ENCODE results near the gene TANK. TPM values are rescaled to one million over a fixed set of nuclear protein-coding genes. Genes with fewer than 3 reads are reported as not detected.

The TANK gene
- total RNA-seq, 1 experiment from 2014 or later: 35.9 TPM

DNA sequence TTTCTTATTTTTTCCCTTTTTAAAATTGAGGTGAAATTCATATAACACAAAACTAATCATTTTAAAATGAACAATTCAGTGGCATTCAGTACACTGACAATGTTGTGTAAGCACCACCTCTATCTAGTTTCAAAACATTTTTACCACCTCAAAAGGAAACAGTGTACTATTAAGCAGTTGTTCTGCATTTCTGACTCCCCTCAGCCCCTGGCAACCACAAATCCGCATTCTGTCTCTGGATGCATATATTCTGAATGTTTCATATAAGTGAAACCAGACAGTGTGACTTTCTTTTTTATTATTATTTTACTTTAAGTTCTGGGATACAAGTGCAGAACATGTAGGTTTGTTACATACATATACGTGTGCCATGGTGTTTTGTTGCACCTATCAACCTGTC is 19.2 kb upstream of the TANK start:
- DNase-seq (ENCODE audit: low spot score): no peak
- intact Hi-C loops (cut with micrococcal nuclease; ENCODE audit: unreplicated experiment): no loop called here
- H3K27me3 ChIP-seq (replicated peaks; ENCODE audit: insufficient read depth, low read depth, low read length, poor library complexity): no peaks in the 10 kb centered on the region
- H3K27ac ChIP-seq (ENCODE audit: low read depth, low read length, poor library complexity, severe bottlenecking): no peak overlapping the region
- no TSS peak for BruUV-seq (replicated peaks)
- no peak overlapping the region for H3K4me3 ChIP-seq (ENCODE audit: low read depth, low read length, poor library complexity, severe bottlenecking)
- ChIA-PET POLR2A (ENCODE audit: low non-redundant PET) (no interaction called here), CTCF (no interaction called here)
- H3K36me3 ChIP-seq (ENCODE audit: insufficient read depth, low read length, poor library complexity, severe bottlenecking): no peaks in the 10 kb centered on the region
- no peaks in the 10 kb centered on the region for H3K4me1 ChIP-seq (ENCODE audit: insufficient read depth, low read length, poor library complexity, severe bottlenecking)
- H3K9me3 ChIP-seq (ENCODE audit: low read depth, low read length, poor library complexity, severe bottlenecking): no peaks in the 10 kb centered on the region
- TF ChIP-seq, protein P1, sequence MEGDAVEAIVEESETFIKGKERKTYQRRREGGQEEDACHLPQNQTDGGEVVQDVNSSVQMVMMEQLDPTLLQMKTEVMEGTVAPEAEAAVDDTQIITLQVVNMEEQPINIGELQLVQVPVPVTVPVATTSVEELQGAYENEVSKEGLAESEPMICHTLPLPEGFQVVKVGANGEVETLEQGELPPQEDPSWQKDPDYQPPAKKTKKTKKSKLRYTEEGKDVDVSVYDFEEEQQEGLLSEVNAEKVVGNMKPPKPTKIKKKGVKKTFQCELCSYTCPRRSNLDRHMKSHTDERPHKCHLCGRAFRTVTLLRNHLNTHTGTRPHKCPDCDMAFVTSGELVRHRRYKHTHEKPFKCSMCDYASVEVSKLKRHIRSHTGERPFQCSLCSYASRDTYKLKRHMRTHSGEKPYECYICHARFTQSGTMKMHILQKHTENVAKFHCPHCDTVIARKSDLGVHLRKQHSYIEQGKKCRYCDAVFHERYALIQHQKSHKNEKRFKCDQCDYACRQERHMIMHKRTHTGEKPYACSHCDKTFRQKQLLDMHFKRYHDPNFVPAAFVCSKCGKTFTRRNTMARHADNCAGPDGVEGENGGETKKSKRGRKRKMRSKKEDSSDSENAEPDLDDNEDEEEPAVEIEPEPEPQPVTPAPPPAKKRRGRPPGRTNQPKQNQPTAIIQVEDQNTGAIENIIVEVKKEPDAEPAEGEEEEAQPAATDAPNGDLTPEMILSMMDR (conservative IDR thresholded peaks at IDR 0.05; ENCODE audit: low read depth, low read length): no peak
- no peak for TF ChIP-seq EZH2 (IDR thresholded peaks at IDR 0.05; ENCODE audit: borderline replicate concordance, low read depth, low read length, poor library complexity, severe bottlenecking)

DNA sequence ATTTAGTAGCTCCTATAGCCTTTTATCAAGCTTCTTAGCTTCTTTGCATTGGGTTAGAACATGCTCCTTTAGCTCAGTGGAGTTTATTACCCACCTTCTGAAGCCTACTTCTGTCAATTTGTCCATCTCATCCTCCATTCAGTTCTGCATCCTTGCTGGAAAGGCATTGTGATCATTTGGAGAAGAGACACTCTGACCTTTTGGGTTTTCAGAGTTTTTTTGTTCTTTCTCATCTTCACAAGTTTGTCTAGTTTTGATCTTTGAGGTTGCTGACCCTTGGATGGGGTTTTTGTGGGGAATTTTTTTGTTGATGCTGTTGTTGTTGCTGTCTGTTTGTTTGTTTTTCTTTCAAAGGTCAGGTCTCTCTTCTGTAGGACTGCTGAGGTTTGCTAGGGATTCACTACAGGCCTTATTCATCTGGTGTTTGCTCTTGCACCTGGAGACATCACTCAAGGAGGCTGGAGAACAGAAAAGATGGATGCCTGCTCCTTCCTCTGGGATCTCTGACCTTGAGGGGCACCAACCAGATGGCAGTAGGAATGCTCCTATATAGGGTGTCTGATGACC is 13.9 kb upstream of the TANK start:
- no peak for DNase-seq (ENCODE audit: low spot score)
- Histone ChIP-seq H3K4me3 (ENCODE audit: low read depth, low read length, poor library complexity, severe bottlenecking) (no peak overlapping the region), H3K27me3 (replicated peaks; ENCODE audit: insufficient read depth, low read depth, low read length, poor library complexity) (no peaks in the 10 kb centered on the region), H3K27ac (ENCODE audit: low read depth, low read length, poor library complexity, severe bottlenecking) (no peak overlapping the region), H3K9me3 (ENCODE audit: low read depth, low read length, poor library complexity, severe bottlenecking) (peaks cover 30% of the 10 kb centered on the region), H3K36me3 (ENCODE audit: insufficient read depth, low read length, poor library complexity, severe bottlenecking) (no peaks in the 10 kb centered on the region), H3K4me1 (ENCODE audit: insufficient read depth, low read length, poor library complexity, severe bottlenecking) (no peaks in the 10 kb centered on the region)
- intact Hi-C loops (cut with micrococcal nuclease; ENCODE audit: unreplicated experiment): no loop called here
- TF ChIP-seq, protein P1 (conservative IDR thresholded peaks at IDR 0.05; ENCODE audit: low read depth, low read length): no peak
- TF ChIP-seq EZH2 (IDR thresholded peaks at IDR 0.05; ENCODE audit: borderline replicate concordance, low read depth, low read length, poor library complexity, severe bottlenecking): no peak
- ChIA-PET POLR2A (ENCODE audit: low non-redundant PET) (no interaction called here), CTCF (no interaction called here)
- no TSS peak for BruUV-seq (replicated peaks)

DNA sequence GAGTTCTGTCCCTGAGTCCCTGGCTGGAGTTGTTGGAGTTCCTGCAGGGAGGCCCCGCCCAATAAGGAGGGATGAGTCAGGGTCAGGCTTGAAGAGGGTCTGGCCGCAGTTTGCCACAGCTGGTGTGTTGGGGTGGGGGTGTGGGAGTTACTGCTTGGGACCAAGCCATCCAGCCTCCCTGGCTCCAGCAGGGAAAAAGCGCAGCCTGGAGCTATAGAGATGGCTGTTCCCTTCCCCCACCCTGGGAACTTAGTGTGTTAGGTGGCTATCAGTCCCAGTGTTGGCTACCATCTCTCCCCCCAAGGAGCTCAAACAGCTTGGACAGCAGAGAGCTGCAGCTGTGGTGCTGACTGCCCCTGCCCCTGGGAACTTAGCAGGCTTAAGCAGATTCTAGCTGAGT is 13.2 kb upstream of the TANK start:
- H3K4me3 ChIP-seq (ENCODE audit: low read depth, low read length, poor library complexity, severe bottlenecking): no peak overlapping the region
- intact Hi-C loops (cut with micrococcal nuclease; ENCODE audit: unreplicated experiment): no loop called here
- ChIA-PET CTCF (no interaction called here), POLR2A (ENCODE audit: low non-redundant PET) (no interaction called here)
- TF ChIP-seq EZH2 (IDR thresholded peaks at IDR 0.05; ENCODE audit: borderline replicate concordance, low read depth, low read length, poor library complexity, severe bottlenecking): no peak
- TF ChIP-seq, protein P1 (conservative IDR thresholded peaks at IDR 0.05; ENCODE audit: low read depth, low read length): no peak
- H3K4me1 ChIP-seq (ENCODE audit: insufficient read depth, low read length, poor library complexity, severe bottlenecking): no peaks in the 10 kb centered on the region
- peaks cover 33% of the 10 kb centered on the region for H3K9me3 ChIP-seq (ENCODE audit: low read depth, low read length, poor library complexity, severe bottlenecking)
- no peaks in the 10 kb centered on the region for H3K27me3 ChIP-seq (replicated peaks; ENCODE audit: insufficient read depth, low read depth, low read length, poor library complexity)
- no peak for DNase-seq (ENCODE audit: low spot score)
- BruUV-seq (replicated peaks): no TSS peak
- no peaks in the 10 kb centered on the region for H3K36me3 ChIP-seq (ENCODE audit: insufficient read depth, low read length, poor library complexity, severe bottlenecking)
- no peak overlapping the region for H3K27ac ChIP-seq (ENCODE audit: low read depth, low read length, poor library complexity, severe bottlenecking)
